8988T (cell line): ENCODE measurements around the gene AARS2.
A peak's percentile ranks its signal among the peaks of the same experiment; 100 is the strongest.

Source experiments
- DNase-seq: peaks from one replicate; pipeline ENCODE4 v3.0.0; 2011

Gene AARS2

DNA sequence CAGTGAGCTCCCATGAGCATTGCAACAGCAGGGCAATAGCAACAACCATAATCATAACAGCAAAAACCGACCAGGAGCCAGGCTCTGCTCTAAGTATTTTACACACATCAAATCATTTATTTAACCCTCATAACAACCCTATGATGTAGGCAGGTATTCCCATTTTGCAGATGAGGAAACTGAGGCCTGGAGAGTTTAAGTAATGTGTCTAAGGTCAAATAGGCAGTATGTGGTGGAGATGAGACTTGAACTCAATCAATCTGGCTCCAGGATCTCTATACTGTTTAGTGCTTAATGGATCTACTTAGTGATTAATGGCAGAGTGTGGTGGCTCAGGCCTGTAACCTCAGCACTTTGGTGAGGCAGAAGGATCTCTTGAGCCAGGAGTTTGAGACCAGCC is 39.5 kb downstream of the AARS2 start:
- DNase-seq, result no peak

DNA sequence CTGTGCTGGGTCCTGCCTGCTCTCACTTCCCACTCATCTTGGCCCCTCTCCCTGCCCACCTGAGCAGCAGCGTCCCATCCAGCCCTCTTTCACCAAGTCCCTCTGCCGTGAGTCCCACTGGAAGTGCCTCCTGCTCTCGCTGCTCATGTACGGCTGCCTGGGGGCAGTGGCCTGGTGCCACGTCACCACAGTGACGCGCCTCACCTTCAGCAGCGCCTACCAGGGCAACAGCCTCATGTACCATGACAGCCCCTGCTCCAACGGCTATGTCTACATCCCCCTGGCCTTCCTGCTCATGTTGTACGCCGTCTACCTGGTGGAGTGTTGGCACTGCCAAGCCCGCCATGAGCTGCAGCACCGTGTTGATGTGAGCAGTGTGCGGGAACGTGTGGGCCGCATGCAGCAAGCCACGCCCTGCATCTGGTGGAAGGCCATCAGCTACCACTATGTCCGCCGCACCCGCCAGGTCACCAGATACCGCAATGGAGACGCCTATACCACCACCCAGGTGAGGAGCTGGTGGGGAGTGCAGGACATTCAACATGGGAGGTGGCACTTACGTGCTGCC is 40.1 kb downstream of the AARS2 start:
- DNase-seq, result no peak

DNA sequence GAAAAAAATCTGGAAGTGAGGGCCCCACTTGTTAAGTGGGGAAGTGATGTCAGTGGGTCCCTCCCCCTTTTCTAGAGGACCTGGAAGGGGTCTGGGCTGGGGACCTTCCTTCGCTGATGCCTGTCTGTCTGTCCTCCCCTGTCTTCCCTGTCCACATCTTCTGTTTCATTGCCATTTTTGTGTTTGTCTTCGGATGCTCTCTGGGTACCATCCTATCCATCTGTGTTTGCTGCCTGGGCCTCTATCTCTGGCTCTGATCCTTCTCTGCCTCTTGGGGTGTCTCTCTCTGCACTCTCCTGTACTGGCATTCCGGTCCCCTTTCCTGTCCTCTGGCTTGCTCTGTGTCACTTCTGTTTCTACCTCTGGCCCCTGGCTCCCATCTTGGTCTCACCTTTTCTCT is 40.6 kb downstream of the AARS2 start:
- no peak for DNase-seq

DNA sequence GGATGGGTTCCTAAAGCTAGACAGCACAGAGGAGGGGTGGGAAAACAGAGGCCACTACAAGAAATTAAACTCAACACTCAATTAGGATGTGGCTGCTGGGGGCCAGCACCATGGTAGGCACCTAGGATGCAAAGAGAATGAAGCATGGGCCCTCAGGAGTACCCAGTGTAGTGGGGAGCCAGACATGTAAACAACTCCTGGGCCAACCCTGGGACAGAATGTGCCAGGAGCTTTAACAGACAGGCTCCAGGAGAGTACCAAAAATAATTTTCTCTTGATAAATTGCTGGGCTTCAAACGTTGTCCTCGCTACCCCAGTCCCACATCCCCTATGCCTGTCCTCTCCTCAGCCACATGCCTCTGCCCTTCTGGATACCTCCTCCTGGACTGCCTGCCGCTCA is 41.2 kb downstream of the AARS2 start:
- no peak for DNase-seq

DNA sequence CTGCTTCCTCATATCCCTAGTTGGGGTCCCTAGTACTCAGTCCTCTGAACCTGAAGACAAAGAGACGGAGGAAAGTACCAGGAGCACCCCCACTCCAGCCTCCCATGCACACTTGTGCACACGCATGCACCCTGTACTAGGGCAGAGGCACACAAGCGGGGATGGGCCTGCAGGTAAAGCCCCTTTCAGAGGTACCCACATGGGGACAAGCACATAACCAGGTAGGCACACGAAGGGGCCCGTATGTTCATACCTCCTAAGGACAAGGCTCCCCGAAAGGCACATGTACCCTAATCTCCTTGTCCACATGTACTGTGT is 41.8 kb downstream of the AARS2 start:
- no peak for DNase-seq

DNA sequence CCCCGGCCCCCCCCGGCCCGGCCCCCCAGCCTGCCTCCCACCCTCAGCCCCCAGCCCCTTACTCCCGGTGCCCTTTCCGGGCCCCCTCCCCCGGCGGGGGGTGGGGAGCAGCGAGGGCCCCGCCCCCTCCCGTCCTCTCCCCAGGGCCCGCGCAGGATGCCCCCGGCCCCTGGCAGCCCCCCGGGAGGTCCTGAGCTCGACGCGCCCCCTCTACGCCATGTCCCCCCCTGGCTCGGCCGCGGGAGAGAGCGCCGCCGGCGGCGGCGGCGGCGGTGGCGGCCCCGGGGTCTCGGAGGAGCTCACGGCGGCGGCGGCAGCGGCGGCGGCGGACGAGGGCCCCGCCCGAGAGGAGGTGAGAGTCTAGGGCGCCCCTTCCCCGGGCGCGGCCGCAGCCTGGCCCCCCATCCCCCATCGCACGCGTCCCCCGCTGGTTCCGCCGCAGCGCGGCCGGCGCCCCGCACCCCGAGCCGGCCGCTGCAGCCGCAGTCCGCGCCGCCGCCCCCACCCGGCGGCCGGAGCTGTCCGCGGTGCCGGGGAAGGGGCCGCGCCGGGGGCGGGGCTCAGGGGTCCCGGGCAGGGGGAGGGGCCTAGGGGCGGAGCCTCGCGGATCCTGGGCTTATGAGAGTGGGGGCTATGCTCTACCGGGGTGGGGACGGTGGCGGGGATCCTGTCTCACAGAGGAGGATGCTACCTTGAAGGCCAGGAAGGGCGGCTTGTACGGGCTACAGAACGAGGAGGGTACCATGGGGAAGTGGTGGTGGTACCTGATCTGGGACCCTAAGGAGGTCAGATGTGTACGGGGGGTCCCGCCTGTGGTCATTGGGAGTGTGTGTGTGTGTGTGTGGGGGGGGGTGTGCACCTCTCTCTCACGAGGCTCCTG is 42.4 kb downstream of the AARS2 start:
- no peak for DNase-seq

DNA sequence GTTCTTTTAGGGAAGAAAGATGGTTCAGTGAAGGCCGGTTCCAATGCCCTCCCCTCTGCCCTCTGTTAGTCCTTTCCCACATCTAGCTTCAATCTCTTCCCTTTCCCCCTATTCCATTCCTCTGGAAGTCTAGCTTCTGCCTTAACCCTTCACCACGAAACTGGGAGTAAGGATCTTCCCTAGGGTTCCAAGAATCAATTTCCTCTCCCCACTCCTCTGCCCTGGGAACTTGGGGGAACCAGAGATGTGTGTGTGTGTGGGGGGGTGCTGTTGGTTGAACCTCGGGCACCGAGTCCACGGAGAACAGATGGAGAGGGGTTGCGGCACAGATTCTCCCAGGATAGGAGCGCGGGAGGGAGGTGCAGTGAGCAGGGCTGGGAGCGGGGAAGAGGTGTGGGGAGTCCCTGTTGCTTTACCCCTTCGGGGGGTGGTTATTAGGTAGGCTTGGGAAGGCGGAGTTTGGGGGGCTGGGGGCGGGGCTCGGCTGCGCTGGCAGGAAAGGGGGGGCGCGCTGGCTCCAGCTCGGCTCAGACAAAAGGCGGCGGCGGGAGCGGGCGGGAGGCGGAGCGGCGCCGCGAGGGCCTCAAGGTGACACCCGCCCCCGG is 43.1 kb downstream of the AARS2 start, which contains the start of gene TMEM151B:
Gene TMEM151B (plus strand): TSS at position 530 of the 605 bp plus-strand sequence. CDS start 293 bp downstream, outside the sequence.
- DNase-seq, result no peak

DNA sequence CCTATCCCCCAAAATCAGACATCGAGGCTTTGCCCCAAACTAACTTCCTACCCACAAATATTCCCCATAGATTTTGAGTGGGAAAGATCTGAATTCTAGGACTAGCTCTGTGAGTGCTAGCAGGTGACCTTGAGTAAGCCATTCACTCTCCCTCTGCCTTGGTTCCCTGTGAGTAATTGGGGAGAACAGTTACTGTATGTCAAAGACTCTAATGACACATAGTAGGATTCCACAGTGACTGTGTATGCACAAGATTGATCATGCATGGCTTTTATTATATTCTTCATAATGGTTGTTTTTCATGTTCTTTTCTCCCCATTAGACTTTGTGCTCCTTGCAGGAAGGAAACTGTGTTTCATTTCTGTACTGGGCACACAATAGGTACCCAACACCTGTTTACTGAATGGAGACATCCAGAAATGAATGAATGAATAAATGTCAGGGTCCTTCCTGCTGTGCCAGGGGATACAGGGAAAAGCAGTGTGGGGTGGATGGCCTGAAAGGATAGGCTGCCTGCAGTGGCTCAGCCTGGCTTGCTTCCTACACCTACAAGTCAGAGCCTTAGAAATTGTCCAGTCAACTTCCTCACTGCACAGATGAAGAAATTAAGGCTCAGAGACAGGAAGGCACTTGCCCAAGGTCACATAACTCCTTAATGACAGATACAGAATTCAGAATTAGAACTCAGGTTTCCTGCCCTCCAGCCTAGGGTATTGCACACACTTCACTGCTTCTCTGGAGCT is 43.8 kb downstream of the AARS2 start:
- DNase-seq, result no peak

DNA sequence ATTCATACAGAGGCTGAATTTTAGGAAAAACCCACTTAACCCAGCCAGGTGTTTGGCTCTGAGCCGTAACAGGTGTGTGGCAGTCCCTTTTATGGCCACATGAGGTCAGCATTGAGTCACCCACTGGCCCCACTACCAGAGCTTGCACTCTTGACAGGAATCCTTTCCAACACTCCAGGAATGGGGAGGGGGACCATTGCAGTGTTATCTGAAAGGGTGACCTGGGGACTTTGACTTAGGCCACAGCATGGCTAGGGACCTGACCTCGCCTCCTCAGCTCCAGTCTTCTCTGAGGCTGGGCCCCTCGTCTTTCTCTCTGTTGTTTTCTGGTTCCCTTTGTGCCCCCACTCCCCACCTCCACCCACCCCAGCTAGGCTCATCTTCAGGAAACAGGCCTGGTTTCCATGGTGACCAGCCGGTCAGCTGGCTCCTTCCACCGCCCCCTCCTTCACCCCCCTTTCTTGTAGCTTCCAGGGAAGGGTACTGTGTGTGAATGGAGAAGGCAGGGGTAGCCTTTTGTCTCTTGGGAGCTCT is 45.0 kb downstream of the AARS2 start:
- no peak for DNase-seq

DNA sequence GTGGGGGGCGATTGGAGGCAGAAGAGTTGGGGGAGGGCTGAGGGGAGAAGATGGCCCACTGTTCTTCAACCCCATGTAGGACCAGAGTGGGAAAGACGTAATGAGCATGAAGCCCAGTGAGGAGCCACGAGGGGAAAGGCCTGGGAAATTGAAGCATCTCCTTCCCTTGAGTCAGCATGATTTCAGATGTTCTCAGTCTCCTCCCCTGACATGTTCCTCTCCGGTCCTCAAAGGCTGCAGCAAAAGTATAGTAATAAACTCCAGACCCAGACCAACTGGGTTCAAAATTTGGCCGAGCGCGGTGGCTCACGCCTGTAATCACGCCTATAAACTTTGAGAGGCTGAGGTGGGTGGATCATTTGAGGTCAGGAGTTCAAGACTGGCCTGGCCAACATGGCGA is 45.9 kb downstream of the AARS2 start:
- DNase-seq, result no peak

DNA sequence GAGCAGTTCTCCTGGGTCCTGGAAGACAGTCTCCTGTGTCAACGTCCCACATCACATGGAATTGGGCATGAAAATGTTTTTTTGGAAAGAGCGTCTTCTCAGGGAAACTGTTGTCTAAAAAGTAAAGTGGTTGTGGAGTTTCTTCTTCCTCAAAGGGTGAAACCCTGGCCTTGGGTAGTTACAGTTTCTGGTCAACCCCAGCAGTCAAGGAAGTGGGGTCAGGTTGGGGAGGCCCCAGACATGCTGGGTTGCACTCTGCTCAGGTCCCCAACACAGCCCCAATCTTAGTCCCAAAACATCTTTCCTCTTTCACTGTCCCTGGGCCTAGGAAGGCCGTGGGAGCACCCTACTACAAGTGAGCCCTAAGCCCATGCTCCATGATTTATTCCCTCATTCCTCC is 46.8 kb downstream of the AARS2 start:
- no peak for DNase-seq

DNA sequence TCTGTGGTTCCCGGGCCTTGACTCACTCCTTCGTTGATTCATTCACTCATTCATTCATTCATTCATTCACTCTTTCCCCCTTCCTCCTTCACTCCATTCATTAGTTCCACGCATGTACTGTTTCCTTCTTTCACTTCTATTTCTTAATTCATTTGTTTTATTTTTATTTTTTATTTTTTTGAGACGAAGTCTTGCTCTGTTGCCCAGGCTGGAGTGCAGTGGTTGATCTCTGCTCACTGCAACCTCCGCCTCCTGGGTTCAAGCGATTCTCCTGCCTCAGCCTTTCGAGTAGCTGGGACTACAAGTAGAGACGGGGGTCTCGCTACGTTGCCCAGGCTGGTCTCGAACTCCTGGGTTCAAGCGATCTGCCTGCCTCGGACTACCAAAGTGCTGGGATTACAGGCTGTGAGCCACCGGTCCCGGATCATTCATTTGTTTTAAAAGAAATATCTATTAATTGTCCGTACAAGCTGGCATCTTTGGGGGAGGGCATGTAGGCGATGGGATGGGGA is 47.4 kb downstream of the AARS2 start:
- DNase-seq, result no peak

DNA sequence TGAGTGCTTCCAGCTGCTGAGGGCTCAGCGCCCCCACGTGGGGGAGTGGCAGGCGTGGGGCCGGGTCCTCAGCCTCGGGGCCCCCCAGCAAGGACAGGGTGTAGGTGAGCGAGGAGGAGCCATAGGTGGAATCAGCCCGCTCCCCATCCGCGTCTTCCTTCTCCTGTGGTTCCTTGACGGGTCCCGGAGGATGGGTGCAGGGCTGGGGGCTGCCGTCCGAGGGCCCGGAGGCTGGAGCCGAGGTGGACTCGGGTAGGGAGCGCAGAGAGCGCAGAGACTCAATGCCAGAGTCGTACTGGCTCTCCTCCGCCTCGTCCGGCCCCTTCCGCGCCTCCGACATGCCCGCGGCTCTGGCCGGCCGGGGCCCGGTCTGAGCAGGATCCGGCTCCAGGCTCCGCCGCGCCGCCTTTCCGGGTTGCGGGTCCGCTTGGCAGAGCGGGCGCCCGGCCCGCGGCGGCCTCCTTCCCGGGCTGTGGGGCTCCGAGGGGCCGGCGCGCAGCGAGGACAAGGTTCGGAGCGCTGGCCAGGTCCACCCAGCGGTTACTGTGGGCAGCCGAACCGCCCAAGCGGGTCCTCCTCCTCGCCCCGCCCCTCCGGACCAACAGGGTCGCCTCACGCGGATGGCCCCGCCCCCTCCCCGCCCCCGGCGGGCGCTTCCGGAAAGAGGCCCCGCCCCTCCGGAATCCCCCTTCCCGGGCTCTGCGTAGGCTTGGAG is 48.0 kb downstream of the AARS2 start, which contains the start of gene NFKBIE:
Gene NFKBIE (minus strand): TSS at position 545 of the 715 bp plus-strand sequence. CDS start 205 bp downstream, at position 340.
- peak; percentile 97 for DNase-seq

DNA sequence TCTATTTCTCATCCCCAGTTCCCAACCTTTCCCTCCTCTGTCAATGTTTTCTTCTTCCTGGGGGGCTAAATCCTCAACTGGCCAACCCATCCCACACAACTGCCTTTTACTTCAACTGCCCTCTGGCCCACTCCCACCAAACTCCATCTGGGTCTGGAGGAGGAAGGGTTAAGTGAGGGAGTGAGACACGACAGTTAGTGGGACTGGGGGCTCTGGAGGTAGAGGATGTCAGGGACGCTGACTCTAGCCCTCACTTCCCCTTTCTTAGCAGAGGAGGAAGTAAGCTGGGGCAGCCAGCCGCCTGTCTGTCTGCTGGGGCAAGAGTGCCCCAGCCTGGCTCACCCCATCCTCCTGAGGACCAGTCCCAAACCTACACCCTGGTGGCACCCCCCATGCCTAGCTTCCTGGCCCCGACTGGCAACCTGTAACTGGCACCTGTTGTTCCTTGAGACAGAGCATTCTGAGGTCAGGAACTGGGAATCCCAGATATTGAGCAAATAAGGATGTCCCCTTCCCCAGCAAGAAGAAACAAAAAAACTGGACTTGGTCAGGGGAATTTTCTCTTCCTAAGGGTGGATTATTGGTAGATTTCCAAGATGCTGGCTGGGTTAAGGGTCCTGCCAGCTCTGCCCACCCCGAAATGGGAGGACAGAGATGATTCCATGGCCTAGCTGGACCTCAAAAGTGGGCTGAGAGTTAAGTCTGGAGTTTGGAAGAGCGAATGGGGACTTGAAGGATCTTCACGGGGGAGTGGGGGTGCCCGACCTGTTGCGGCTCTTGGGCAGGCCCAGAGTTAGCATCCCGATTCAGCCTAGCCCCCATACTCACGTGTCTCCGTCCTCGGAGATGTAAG is 48.8 kb downstream of the AARS2 start:
- no peak for DNase-seq

DNA sequence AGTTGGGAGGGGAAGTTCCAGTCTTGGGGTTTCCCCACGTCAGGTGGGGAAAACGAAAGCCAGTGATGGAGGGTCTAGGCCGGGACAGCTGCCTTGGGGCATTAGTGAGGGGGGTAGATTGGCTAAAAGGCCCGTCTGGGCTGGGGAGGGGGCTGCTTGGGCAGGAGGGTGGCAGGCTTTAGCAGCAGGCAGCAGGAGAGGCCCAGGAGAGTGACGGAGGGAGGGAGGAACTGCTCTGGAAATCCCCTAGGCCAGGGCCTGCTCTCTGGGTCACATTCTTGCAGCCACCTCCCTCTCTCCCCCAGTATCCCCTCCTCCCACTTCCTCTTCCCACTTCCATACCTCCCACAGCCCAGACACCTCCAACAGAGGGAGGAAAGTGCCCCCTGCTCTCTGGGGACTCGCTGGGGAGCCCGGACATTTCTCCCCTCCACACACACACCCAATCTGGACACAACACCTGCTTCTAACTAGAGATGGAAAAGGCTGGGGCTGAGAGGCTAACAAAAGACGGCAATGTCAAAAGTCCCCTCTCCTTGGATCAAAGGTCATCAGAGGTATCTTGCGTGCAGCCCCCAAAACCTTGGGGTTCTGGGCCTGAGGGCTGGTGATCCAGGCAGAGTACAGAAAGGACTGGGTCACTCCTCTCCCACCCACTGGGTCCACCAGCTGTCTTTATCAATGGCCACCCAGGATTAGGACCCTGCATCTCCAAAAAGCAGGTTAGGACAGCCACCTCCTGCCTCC is 49.6 kb downstream of the AARS2 start:
- no peak for DNase-seq

DNA sequence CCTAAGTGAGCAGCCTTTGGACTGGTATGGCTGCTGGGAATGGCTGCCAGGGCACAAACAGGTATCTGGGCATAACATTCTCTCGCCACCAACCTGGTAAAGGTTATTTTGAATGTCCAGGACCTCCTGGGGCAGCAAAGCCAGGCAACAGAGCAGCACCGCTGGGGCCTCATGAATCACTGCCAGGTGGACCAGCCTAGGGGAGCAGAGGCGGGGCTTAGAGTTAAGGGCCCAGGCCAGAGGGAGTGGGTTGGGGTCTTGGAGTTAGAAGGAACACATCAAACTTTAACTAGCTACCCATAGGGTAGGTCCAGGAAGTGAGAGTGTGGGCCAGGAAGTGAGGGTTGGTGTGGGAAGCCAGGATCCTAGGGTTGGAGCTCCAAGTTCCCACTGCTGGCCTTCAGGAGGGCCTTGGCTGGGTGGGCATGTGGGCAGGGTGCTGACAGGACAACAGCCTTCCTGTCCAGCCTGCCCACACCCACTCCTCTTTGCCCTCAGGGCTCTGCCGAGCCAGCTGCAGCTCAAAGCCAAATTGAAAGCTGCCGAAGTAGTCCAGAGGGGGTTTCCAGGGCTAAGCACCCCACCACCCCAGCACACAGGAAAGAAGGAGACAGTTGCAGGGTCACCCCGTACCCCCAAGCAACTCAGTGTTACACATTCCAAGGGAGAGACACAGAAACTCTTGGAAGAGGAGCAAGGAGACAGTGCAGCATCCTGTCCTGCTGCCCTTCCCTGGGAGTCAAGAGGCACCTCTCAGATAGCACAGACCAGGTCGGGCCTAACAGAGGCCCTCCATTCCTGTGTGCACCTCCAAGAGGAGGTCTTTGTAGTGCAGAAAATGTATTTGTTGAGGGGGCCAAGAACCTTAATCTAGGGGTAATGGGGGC is 50.4 kb downstream of the AARS2 start:
- DNase-seq, result no peak

DNA sequence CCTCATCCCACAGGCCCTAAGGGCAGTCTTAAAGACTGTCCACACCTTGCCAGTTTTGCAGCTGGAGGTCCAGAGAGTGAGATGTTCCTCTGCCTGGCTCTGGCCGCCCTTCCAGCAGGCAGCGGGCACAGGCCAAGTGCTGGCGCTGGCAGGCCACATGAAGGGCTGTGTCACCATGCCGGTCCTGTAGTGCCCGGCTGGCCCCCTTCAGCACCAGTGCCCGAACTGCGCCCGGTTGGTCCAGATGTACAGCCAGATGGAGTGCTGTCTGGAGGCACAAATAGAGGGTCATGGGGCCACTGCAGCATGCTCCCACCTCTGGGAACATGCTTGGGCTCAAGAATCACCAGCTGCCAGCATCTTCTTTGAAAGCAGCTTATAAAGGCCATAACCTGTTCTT is 51.6 kb downstream of the AARS2 start:
- no peak for DNase-seq

DNA sequence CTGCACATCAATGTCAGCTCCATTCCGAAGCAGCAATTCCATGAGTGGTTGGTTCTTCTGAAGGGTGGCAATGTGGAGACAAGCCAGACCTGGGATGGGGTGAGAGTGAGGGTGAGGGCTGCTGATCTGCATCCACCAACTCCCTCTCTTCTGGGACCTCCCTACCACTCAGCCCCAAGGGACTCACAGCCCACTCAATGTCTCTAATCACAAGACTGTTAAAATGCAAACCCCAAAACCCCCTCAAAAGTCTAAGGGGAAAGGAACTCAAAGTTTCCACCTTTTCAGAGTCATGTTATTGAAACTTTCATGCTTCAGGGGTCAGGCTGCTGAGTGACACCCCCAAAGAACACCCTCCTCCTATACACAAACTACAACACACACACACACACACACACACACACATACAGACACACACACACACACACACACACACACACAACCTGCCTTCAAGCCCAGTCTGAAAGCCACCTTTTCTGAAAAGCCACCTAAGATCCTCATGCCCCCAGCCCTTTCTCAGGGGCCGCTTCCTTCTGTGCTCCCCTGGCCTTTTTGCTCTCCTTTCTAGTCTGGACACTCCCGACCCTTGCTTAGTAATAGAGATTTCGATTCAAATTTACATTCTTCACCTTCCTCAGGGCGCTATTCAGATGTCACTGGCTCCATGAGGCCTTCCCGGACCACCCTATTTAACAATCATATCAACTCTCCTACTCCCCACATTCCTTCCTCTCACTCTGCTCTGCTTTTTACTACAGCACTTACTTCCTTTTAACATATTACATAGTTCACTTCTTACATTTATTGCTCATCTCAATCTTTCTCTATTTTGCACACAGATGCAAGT is 52.5 kb downstream of the AARS2 start:
- no peak for DNase-seq
